K562 treated with DMSO at 1 percent for 24 hours (cell line): ENCODE results near the gene CAMKMT. TPM values are rescaled to one million over a fixed set of nuclear protein-coding genes. Genes with fewer than 3 reads are reported as not detected.

Source experiments
- total RNA-seq: library from RNA; unstranded; fragments of 300-600 nt; gene quantifications from 2 replicates; pipeline ENCODE4 v1.2.3, GENCODE V29; 2022; ENCODE audit warnings: low read depth; ENCODE audit not compliant: insufficient read depth

CAMKMT gene
- 3.9 and 5.9 TPM in 2 replicates for total RNA-seq

DNA sequence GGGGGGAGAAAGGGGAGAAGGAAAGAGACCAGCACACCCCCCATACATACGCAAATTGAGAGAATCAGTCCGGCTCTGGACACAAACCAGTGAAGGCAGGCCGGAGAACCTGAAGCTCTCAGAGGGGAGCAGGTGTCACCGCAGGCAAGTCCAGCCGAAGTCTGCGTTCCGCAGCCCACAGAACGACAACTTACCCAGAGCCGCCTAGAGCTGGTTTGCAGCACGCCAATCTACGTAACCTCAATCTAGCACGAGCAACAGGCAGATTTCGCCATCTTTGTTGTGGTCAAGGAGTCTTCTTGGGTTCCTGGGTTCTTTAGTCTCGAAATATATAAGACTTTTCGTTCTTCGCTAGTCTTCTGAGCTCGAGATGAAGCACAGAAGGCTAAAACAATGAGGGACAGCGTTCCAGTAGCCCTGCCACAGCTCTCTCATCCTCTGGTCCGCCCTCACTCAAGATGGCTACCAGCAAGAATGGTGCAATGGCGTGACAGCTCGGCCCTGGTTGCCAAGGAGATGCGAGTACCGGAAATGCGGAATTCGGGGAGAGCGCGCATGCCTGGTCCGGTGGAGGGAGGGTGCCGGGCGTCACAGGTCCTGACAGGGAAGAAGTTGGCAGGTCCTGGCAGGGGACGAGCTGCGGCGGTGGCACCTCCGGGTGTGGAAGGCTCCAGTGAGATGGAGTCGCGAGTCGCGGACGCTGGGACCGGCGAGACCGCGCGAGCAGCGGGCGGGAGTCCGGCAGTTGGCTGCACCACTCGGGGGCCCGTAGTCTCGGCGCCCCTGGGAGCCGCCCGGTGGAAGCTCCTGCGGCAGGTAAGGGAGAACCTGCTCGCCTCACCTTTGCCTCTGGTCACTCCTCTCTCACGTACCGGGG, at the start of gene CAMKMT, which contains the start of gene PREPL:
CAMKMT (plus strand) TSS at position 618 of the 877 bp plus-strand sequence.
PREPL (minus strand) TSS at position 165 of the 877 bp plus-strand sequence. CDS start 15,152 bp downstream, outside the sequence.

Other genes starting within 250 kb of the CAMKMT start
- gene PPM1B, start 193.1 kb upstream of the CAMKMT start, total RNA-seq: 19.1 and 21.5 TPM in 2 replicates
- not detected in 2 replicates for gene SLC3A1, start 86.5 kb upstream of the CAMKMT start, total RNA-seq
- gene PREPL, start 453 bp upstream of the CAMKMT start, total RNA-seq: 15.5 and 19.0 TPM in 2 replicates